H7 (cell line): Measurements from ENCODE around the gene SLC1A4. TPM values are rescaled to one million over a fixed set of nuclear protein-coding genes. Genes with fewer than 3 reads are reported as not detected.

ENCODE experiments used
- DNase-seq: peaks from one replicate; pipeline ENCODE4 v3.0.0; 2012
- H3K27me3 ChIP-seq: 2 replicates; pipeline ENCODE4 v1.6.0; 2011; ENCODE audit warnings: mild to moderate bottlenecking, low read length; ENCODE audit not compliant: control insufficient read depth, insufficient read depth
- H3K36me3 ChIP-seq: replicated peaks from 2 replicates; pipeline ENCODE4 v1.5.1; 2011; ENCODE audit warnings: low read length; ENCODE audit not compliant: control insufficient read depth, insufficient read depth
- H3K4me3 ChIP-seq: 2 replicates; pipeline ENCODE4 v1.5.1; 2011; ENCODE audit warnings: low read depth, mild to moderate bottlenecking, control low read depth, low read length, moderate library complexity; ENCODE audit not compliant: insufficient read depth
- total RNA-seq: library from RNA; depleted of rRNA; stranded (reverse); fragments of >200 nt; shearing (Covaris generic); gene quantifications from 2 replicates; pipeline ENCODE4 v1.2.3, GENCODE V29; 2014; rRNA removed

The SLC1A4 gene
- total RNA-seq, result 0.85 and 2.5 TPM in 2 replicates

- Histone ChIP-seq H3K36me3 (no peaks in the 10 kb centered on the region), H3K4me3 (peak within 1 kb of the TSS; percentile 65), H3K27me3 (peaks cover 44% of the 10 kb centered on the region)
- DNase-seq, result peak; percentile 88
Measured at GRCh38 chr2:64989126-64989981, at the start of gene SLC1A4. Gene SLC1A4 (plus strand): TSS chr2:64989399. CDS start chr2:64989644, 245 bp downstream.

GRCh38 chr2:64941143-64941542 lies 48.1 kb upstream of the SLC1A4 start:
- no peak for DNase-seq

GRCh38 chr2:64941801-64942200 lies 47.4 kb upstream of the SLC1A4 start:
- Histone ChIP-seq H3K4me3 (no peak overlapping the region), H3K27me3 (no peaks in the 10 kb centered on the region), H3K36me3 (no peaks in the 10 kb centered on the region)
- DNase-seq, result no peak

More at GRCh38 chr2:64941143-64941542, 48.1 kb upstream of the SLC1A4 start:
- Histone ChIP-seq H3K36me3 (no peaks in the 10 kb centered on the region), H3K4me3 (no peak overlapping the region), H3K27me3 (no peaks in the 10 kb centered on the region)

GRCh38 chr2:64942693-64943092 lies 46.5 kb upstream of the SLC1A4 start:
- Histone ChIP-seq H3K27me3 (no peaks in the 10 kb centered on the region), H3K36me3 (no peaks in the 10 kb centered on the region), H3K4me3 (no peak overlapping the region)
- DNase-seq, result no peak

GRCh38 chr2:64943387-64944150 lies 45.6 kb upstream of the SLC1A4 start:
- Histone ChIP-seq H3K27me3 (no peaks in the 10 kb centered on the region), H3K4me3 (no peak overlapping the region), H3K36me3 (no peaks in the 10 kb centered on the region)
- no peak for DNase-seq

- no peaks in the 10 kb centered on the region for H3K36me3 ChIP-seq
- no peak overlapping the region for H3K4me3 ChIP-seq
- DNase-seq, result no peak
- no peaks in the 10 kb centered on the region for H3K27me3 ChIP-seq
Measured at GRCh38 chr2:64944484-64944883, 44.7 kb upstream of the SLC1A4 start.

- DNase-seq, result no peak
- Histone ChIP-seq H3K36me3 (no peaks in the 10 kb centered on the region), H3K4me3 (no peak overlapping the region), H3K27me3 (no peaks in the 10 kb centered on the region)
Measured at GRCh38 chr2:64945973-64946768, 43.0 kb upstream of the SLC1A4 start.

GRCh38 chr2:64946769-64947247 lies 42.4 kb upstream of the SLC1A4 start:
- Histone ChIP-seq H3K4me3 (no peak overlapping the region), H3K27me3 (no peaks in the 10 kb centered on the region), H3K36me3 (no peaks in the 10 kb centered on the region)
- DNase-seq, result no peak

GRCh38 chr2:64947885-64948284 lies 41.3 kb upstream of the SLC1A4 start:
- Histone ChIP-seq H3K4me3 (no peak overlapping the region), H3K27me3 (no peaks in the 10 kb centered on the region), H3K36me3 (no peaks in the 10 kb centered on the region)
- DNase-seq, result no peak

GRCh38 chr2:64950226-64951160 lies 38.7 kb upstream of the SLC1A4 start:
- Histone ChIP-seq H3K4me3 (no peak overlapping the region), H3K27me3 (no peaks in the 10 kb centered on the region), H3K36me3 (no peaks in the 10 kb centered on the region)
- DNase-seq, result no peak

GRCh38 chr2:64951306-64951953 lies 37.8 kb upstream of the SLC1A4 start:
- no peak for DNase-seq
- no peaks in the 10 kb centered on the region for H3K27me3 ChIP-seq
- H3K36me3 ChIP-seq, result no peaks in the 10 kb centered on the region
- H3K4me3 ChIP-seq, result no peak overlapping the region

- no peak for DNase-seq
- no peaks in the 10 kb centered on the region for H3K36me3 ChIP-seq
- H3K4me3 ChIP-seq, result no peak overlapping the region
- no peaks in the 10 kb centered on the region for H3K27me3 ChIP-seq
Measured at GRCh38 chr2:64952096-64952495, 37.1 kb upstream of the SLC1A4 start.
